NT2/D1 (cell line): Measurements from ENCODE around the gene XKR7.
"Not testable (repeated sequence)": the region's sequence is repeated elsewhere in the genome, so short reads cannot be mapped to it uniquely, and the experiment has no call there.

Experiments
- DNase-seq: peaks from one replicate; pipeline ENCODE4 v3.0.0-alpha.2; 2011; ENCODE audit warnings: low read depth, low spot score
- H3K27me3 ChIP-seq: 2 replicates; pipeline ENCODE4 v1.6.0; 2011; ENCODE audit warnings: mild to moderate bottlenecking; ENCODE audit not compliant: insufficient read length, insufficient read depth
- H3K36me3 ChIP-seq: 2 replicates; pipeline ENCODE4 v1.6.1; 2011; ENCODE audit warnings: mild to moderate bottlenecking, low read length, mixed read lengths; ENCODE audit not compliant: insufficient read depth, insufficient read length
- H3K4me1 ChIP-seq: 2 replicates; pipeline ENCODE4 v1.5.1; 2011; ENCODE audit not compliant: insufficient read depth, insufficient read length
- H3K4me3 ChIP-seq: 2 replicates; pipeline ENCODE4 v1.5.1; 2011; ENCODE audit warnings: low read depth; ENCODE audit not compliant: insufficient read length
- H3K9ac ChIP-seq: 2 replicates; pipeline ENCODE4 v1.6.0; 2011; ENCODE audit warnings: low read depth; ENCODE audit not compliant: insufficient read length
- H3K9me3 ChIP-seq: 2 replicates; pipeline ENCODE4 v1.5.1; 2011; ENCODE audit warnings: mild to moderate bottlenecking, low read length; ENCODE audit not compliant: insufficient read depth
- SUZ12 ChIP-seq: IDR thresholded peaks from 2 replicates; pipeline ENCODE4 v1.6.1; 2011; ENCODE audit not compliant: insufficient read length, insufficient read depth; ENCODE audit errors: extremely low read depth
- YY1 ChIP-seq: IDR thresholded peaks from 2 replicates; pipeline ENCODE4 v1.6.1; 2011; ENCODE audit not compliant: insufficient read length, insufficient read depth
- ZNF274 ChIP-seq: IDR thresholded peaks from 2 replicates; pipeline ENCODE4 v1.6.1; 2011; ENCODE audit warnings: mild to moderate bottlenecking, low read depth, low read length

XKR7 gene

DNA sequence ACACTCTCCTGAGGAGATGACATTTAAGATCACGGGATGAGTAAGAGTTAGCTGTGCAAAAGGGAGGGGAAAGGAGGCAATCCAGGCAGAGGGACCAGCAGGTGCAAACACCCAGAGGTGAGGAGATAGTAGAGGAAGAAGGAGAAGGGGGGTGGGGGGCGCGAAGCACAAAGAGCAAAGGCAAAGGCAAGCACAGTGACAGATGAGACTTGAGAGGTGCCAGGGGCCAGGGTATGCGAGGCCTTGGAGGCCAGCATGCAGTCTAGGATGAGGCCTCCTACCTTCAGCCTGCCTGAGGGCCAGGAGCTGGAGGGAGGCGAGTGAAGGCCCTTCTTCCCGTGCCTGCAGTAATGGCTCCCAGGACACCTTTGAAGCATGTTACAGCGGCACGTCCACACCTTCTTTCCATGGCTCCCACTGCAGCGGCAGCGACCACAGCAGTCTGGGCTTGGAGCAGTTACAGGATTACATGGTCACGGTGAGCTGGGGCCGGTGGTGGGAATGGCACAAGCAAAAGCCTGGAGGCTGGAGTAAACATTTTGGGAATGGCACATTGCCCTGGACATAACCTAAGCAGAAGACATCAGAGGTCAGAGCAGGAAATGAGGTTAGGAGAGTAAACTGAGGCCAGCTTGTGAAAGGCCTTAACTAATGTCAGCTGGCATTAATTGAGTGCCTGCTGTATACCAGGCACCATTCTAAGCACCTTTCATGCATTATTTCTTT is 60.9 kb downstream of the XKR7 start:
- Histone ChIP-seq H3K9ac (no peak overlapping the region), H3K36me3 (no peaks in the 10 kb centered on the region)
- no peak for DNase-seq

GRCh38 chr20:32029561-32029960 is 61.6 kb downstream of the XKR7 start:
- Histone ChIP-seq H3K36me3 (no peaks in the 10 kb centered on the region), H3K4me3 (no peak overlapping the region), H3K9me3 (no peaks in the 10 kb centered on the region; the same call in 1 of the 2 replicates), H3K9ac (no peak overlapping the region), H3K4me1 (peaks cover 7% of the 10 kb centered on the region), H3K27me3 (no peaks in the 10 kb centered on the region)
- DNase-seq: no peak
- no peak for TF ChIP-seq SUZ12
- no peak for TF ChIP-seq ZNF274
- no peak for TF ChIP-seq YY1

More for the DNA sequence above, 60.9 kb downstream of the XKR7 start:
- no peaks in the 10 kb centered on the region for H3K27me3 ChIP-seq
- peaks cover 3% of the 10 kb centered on the region for H3K4me1 ChIP-seq
- H3K9me3 ChIP-seq: no peaks in the 10 kb centered on the region; the same call in 1 of the 2 replicates
- no peak overlapping the region for H3K4me3 ChIP-seq
- TF ChIP-seq ZNF274 (no peak), YY1 (no peak), SUZ12 (no peak)

DNA sequence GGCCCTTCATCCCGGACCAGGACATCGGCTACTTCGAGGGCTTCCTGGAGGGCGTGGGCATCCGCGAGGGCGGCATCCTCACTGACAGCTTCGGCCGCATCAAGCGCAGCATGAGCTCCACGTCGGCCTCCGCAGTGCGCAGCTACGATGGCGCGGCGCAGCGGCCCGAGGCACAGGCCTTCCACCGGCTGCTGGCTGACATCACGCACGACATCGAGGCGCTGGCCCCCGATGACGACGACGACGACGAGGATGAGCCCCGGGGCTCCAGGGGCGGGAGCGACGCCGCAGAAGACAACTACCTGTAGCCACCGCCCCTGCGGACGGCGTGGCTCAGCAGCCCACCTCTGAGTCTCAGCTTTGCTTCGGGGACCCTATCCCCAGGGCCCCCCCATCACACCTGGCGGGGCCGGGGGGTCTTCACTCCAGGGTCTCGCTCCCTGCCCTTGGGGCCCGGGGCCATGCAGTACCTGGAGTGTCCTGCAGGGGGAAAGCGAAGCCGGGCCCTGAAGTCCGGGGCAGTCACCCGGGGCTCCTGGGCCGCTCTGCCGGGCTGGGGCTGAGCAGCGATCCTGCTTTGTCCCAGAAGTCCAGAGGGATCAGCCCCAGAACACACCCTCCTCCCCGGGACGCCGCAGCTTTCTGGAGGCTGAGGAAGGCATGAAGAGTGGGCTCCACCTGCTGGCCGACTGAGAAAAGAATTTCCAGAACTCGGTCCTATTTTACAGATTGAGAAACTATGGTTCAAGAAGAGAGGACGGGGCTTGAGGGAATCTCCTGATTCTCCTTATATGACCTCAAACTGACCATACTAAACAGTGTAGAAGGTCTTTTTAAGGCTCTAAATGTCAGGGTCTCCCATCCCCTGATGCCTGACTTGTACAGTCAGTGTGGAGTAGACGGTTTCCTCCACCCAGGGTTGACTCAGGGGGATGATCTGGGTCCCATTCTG is 63.3 kb downstream of the XKR7 start:
- Histone ChIP-seq H3K27me3 (no peaks in the 10 kb centered on the region), H3K4me1 (peaks cover 7% of the 10 kb centered on the region)

DNA sequence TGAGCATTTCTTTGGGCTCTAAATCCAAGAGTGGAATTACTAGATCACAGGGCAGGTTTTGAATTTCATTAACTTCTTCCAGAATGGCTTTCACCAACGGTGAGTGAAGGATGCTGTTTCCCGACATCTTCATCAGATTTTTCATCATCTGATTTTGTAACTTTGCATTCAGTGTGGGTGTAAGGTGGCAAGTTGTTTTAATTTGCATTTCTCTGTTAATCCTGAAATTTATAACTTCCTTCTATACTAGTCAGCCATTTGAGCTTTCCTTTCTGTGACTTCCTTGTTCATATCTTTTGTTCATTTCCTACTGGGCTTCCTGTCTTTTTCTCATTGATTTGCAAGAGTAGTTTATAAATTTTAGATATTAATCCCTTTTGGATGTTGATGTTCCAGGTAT is 65.4 kb downstream of the XKR7 start:
- TF ChIP-seq ZNF274: no peak
- TF ChIP-seq YY1: no peak
- no peak for TF ChIP-seq SUZ12
- H3K4me1 ChIP-seq: peaks cover 7% of the 10 kb centered on the region
- no peaks in the 10 kb centered on the region; the same call in 1 of the 2 replicates for H3K9me3 ChIP-seq
- DNase-seq: no peak
- H3K36me3 ChIP-seq: no peaks in the 10 kb centered on the region
- no peak overlapping the region for H3K9ac ChIP-seq
- H3K27me3 ChIP-seq: no peaks in the 10 kb centered on the region
- H3K4me3 ChIP-seq: no peak overlapping the region

More for the DNA sequence above, 63.3 kb downstream of the XKR7 start:
- Histone ChIP-seq H3K36me3 (no peaks in the 10 kb centered on the region), H3K9ac (no peak overlapping the region), H3K4me3 (no peak overlapping the region), H3K9me3 (no peaks in the 10 kb centered on the region; the same call in 1 of the 2 replicates)
- DNase-seq: peak; percentile 89
- TF ChIP-seq YY1 (no peak), ZNF274 (no peak), SUZ12 (no peak)

- not testable (repeated sequence) for H3K27me3 ChIP-seq, H3K4me3 ChIP-seq, H3K36me3 ChIP-seq, H3K9ac ChIP-seq, DNase-seq, H3K9me3 ChIP-seq, H3K4me1 ChIP-seq
Measured at GRCh38 chr20:32033721-32034120, 65.8 kb downstream of the XKR7 start.

DNA sequence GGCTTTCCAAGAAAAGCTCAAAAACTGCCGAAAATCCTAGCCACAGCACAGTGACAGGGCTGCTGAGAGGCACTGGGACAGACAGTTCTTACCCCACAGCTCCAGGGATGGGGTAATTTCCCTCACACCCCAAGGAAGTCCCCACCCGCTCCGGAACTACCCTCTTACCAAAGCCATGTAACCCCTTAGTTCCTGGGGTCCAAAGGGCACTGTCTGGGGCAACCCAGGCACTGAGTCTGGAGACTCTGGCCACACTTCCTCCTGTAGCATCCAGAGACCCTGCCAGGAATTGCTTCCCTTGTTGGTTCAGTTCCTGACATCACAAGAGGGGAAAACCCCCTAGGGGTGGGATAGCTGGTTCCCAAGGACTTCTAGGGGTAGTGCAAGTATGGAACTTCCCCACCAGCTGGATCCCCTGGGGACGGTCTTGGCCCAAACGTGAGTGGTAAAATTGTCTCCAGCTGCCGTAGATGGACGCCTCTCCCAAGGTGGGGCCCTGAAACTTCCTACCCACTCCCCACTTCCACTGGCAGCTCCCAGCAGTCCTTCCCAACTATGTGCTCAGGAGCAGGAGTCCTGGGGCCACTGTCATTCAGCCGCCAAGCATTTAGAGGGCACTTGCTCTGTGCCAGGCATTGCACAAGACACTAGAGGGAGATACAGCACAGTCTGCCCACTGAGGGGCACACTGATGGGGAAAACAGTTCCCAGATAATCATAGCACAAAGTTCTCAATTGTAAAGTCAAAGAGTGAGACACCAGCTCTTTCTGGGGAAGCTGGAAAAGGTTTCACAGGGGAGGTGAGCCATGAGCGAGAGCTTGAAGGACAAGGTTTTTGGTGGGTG is 66.9 kb downstream of the XKR7 start:
- Histone ChIP-seq H3K27me3 (no peaks in the 10 kb centered on the region), H3K4me3 (no peak overlapping the region), H3K4me1 (peaks cover 7% of the 10 kb centered on the region), H3K36me3 (no peaks in the 10 kb centered on the region), H3K9me3 (no peaks in the 10 kb centered on the region; the same call in 1 of the 2 replicates), H3K9ac (no peak overlapping the region)
- TF ChIP-seq ZNF274 (no peak), YY1 (no peak), SUZ12 (no peak)
- no peak for DNase-seq

DNA sequence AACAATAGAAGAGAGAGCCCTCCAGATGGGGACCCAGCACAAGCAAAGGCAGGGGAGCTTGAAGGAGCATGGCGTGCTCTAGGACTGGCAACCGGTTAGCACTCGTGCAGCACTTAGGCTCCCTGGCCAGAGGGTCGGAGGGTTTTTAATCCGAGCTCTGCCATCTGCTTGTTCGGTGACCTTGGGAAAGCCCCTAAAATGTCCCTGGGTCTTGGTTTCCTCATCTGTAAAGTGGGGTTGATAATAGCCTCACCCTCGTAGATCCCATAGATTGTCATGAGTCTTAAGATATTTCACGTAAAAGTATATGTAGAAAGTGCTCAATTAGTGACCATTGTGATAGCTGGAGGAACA is 67.5 kb downstream of the XKR7 start:
- no peak for DNase-seq
- Histone ChIP-seq H3K27me3 (no peaks in the 10 kb centered on the region), H3K4me3 (no peak overlapping the region), H3K4me1 (peaks cover 7% of the 10 kb centered on the region), H3K36me3 (no peaks in the 10 kb centered on the region), H3K9me3 (no peaks in the 10 kb centered on the region; the same call in 1 of the 2 replicates), H3K9ac (no peak overlapping the region)
- TF ChIP-seq SUZ12 (no peak), ZNF274 (no peak), YY1 (no peak)
